Activated CD8-positive, alpha-beta T cell treated with anti-CD3 and anti-CD28 coated beads for 36 hours (primary cell): Measurements from ENCODE around the gene CSHL1. TPM values are rescaled to one million over a fixed set of nuclear protein-coding genes. Genes with fewer than 3 reads are reported as not detected.

Source experiments
- ATAC-seq: fragments of 200-7000 bp; cut with Tn5 transposase; one replicate; pipeline ENCODE4 v1.10.0; 2021; ENCODE audit warnings: mild to moderate bottlenecking, moderate library complexity
- CTCF ChIA-PET: fragments of 350-600 bp; sonication (Branson Sonifier 250); formaldehyde crosslinking; loops from one replicate; lab custom pipeline; 2021; ENCODE audit warnings: antibody characterized with exemption; lab: Charles Lee
- POLR2A ChIA-PET: fragments of 350-600 bp; sonication (Branson Sonifier 250); formaldehyde crosslinking; loops from one replicate; lab custom pipeline; 2021; ENCODE audit warnings: antibody characterized with exemption; lab: Charles Lee
- DNase-seq: peaks from one replicate; pipeline ENCODE4 v3.0.0-alpha.2; 2020
- H3K27ac Mint-ChIP-seq: one replicate; pipeline ENCODE4 v1.8.0; 2021; ENCODE audit warnings: mild to moderate bottlenecking, mixed read lengths
- H3K27me3 Mint-ChIP-seq: one replicate; pipeline ENCODE4 v1.8.0; 2021; ENCODE audit warnings: mixed read lengths
- H3K36me3 Mint-ChIP-seq: one replicate; pipeline ENCODE4 v1.8.0; 2021; ENCODE audit warnings: low read depth, mixed read lengths
- H3K4me1 Mint-ChIP-seq: one replicate; pipeline ENCODE4 v1.8.0; 2021; ENCODE audit warnings: low read depth, mixed read lengths
- H3K4me3 Mint-ChIP-seq: one replicate; pipeline ENCODE4 v1.8.0; 2021; ENCODE audit warnings: mild to moderate bottlenecking, moderate library complexity, mixed read lengths
- H3K9me3 Mint-ChIP-seq: one replicate; pipeline ENCODE4 v1.8.0; 2021; ENCODE audit warnings: mixed read lengths
- intact Hi-C: fragments of 100-400 bp; cut with micrococcal nuclease; formaldehyde crosslinking; loops from one replicate; pipeline ENCODE4 v1.10.0; 2022
- total RNA-seq, 2 experiments: library from RNA; stranded (reverse); gene quantifications; one replicate each; pipeline ENCODE4 v1.2.3, GENCODE V29; 2021
- TF ChIP-seq, protein P1 (sequence below): fragments of 200-600 bp; IDR thresholded peaks from one replicate; pipeline ENCODE4 v1.8.0; 2022; ENCODE audit warnings: antibody characterized with exemption, mild to moderate bottlenecking

Gene CSHL1
- total RNA-seq, 2 experiments from 2014 or later = not detected

DNA sequence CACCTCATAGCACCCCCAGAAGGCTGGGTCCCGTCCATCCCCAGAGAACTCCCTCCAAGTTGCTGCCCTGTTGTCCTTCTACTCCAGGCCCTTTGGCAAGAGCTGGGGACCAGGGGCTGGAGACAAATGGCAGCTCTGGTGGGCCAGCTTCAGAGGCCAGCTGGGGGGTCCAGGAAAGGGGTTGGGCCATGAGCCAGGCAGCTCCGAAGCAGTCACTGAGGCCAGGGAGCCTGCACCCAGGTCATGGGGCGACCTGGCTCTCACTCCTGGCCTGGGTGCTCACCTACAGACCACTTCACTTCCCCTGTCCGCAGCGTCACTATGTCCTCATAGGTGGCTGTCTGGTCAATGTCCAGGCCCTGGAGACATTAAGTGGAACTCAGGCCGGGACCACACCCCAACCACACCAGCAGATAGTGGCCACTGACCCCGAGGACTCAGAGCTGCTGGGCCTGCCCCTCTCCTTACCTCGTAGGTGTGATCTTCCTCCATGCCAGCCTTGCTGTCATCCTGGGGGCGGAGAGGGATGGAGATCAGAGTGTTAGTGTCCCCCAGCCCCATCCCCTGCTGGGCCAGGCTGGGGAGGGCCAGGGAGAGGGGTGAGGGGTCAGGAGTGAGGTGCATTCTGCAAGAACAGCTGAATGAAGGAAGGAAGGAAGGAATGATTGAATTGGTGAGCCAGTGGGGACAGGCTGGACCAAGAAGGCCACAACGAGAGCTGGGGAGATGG is 18.1 kb upstream of the CSHL1 start:
- Mint-ChIP-seq H3K9me3 (no peaks in the 10 kb centered on the region), H3K27me3 (no peaks in the 10 kb centered on the region), H3K36me3 (peaks cover 2% of the 10 kb centered on the region), H3K27ac (no peak overlapping the region), H3K4me3 (no peak overlapping the region), H3K4me1 (peaks cover 15% of the 10 kb centered on the region)
- ChIA-PET POLR2A (no interaction called here), CTCF (interaction anchor here (0.7 to 3.4 kb wide), 7 partner anchors 10 to 205 kb away, joined by 3 to 23 read pairs (median 4); partner anchors contain the start of gene GH1)
- TF ChIP-seq, protein P1, sequence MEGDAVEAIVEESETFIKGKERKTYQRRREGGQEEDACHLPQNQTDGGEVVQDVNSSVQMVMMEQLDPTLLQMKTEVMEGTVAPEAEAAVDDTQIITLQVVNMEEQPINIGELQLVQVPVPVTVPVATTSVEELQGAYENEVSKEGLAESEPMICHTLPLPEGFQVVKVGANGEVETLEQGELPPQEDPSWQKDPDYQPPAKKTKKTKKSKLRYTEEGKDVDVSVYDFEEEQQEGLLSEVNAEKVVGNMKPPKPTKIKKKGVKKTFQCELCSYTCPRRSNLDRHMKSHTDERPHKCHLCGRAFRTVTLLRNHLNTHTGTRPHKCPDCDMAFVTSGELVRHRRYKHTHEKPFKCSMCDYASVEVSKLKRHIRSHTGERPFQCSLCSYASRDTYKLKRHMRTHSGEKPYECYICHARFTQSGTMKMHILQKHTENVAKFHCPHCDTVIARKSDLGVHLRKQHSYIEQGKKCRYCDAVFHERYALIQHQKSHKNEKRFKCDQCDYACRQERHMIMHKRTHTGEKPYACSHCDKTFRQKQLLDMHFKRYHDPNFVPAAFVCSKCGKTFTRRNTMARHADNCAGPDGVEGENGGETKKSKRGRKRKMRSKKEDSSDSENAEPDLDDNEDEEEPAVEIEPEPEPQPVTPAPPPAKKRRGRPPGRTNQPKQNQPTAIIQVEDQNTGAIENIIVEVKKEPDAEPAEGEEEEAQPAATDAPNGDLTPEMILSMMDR = no peak
- DNase-seq (no peak), ATAC-seq (no peak)
- intact Hi-C loops = no loop called here

DNA sequence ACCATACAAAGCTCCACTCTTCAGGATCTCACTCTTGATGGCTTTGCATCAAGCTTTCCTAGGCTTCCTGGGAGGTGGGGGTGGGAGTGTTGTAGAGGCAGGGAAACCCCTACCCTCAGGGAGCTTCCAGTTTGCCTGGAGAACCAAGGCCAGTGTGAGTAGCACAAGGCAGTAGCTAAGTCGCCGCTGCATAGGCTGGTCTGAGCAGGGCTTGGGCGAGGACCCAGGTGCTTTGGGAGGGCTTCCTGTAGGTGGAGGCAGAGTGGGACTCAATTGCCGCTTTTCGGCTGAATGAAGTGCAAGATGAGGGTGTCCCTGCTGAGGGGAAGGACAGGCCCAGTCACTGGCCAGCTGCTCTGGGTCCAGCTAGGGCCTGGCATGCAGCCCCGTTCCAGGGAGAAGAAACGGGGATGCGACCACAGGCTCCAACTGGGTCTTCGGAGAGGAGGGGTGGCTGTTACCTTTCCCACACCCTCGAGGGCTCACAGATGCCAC is 17.2 kb upstream of the CSHL1 start:
- intact Hi-C loops = no loop called here
- POLR2A ChIA-PET = no interaction called here

DNA sequence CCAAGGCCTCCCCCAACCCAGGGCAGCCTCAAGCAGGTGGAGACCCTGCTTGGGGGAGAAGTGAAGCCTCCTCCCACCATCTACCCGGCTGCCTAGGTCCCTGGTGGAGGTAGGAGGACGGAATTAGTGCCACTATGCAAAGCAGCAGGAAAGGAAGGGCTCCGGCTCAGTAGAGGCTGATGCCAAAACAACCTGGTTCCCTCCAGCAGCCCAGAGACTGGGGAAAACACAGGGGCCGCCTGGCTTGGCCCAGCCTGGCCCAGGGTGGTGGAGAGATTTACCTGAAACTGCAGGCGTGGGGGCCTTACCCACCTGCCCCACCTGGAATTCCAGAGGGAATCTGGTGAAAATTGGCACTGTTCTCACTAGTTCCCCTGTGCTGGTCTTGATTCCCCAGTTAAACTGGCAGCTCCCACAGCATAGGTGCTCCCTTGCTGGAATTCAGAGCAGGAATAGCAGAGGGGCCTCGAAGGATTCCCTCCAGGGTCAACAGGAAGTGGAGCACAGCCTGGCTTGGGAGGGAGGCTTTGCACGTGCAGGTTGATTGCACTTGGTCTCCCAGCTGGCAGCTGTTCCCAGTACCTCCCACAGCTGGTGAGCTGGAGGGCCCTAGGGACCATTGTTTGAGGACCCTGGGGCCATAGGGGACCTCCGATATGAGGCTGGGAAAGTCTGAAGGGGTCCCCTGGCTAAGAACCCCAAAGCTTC is 16.6 kb upstream of the CSHL1 start:
- ChIA-PET CTCF (interaction anchor here (1.0 to 3.4 kb wide), 3 partner anchors 9 to 63 kb away, joined by 3 to 23 read pairs (median 17); partner anchors contain the start of gene GH1), POLR2A (no interaction called here)
- Mint-ChIP-seq H3K4me1 (peaks cover 11% of the 10 kb centered on the region), H3K36me3 (peaks cover 2% of the 10 kb centered on the region), H3K27ac (no peak overlapping the region), H3K4me3 (no peak overlapping the region), H3K9me3 (no peaks in the 10 kb centered on the region), H3K27me3 (no peaks in the 10 kb centered on the region)
- intact Hi-C loops = no loop called here
- ATAC-seq (no peak), DNase-seq (no peak)
- TF ChIP-seq, protein P1 = no peak

More for the DNA sequence above, 17.2 kb upstream of the CSHL1 start:
- no peaks in the 10 kb centered on the region for H3K9me3 Mint-ChIP-seq
- H3K4me3 Mint-ChIP-seq = no peak overlapping the region
- H3K27me3 Mint-ChIP-seq = no peaks in the 10 kb centered on the region
- ATAC-seq (no peak), DNase-seq (no peak)
- TF ChIP-seq, protein P1 = no peak
- no peak overlapping the region for H3K27ac Mint-ChIP-seq
- CTCF ChIA-PET = interaction anchor here (1.0 to 3.4 kb wide), 3 partner anchors 9 to 63 kb away, joined by 3 to 23 read pairs (median 17); partner anchors contain the start of gene GH1
- H3K4me1 Mint-ChIP-seq = peaks cover 15% of the 10 kb centered on the region
- peaks cover 2% of the 10 kb centered on the region for H3K36me3 Mint-ChIP-seq

DNA sequence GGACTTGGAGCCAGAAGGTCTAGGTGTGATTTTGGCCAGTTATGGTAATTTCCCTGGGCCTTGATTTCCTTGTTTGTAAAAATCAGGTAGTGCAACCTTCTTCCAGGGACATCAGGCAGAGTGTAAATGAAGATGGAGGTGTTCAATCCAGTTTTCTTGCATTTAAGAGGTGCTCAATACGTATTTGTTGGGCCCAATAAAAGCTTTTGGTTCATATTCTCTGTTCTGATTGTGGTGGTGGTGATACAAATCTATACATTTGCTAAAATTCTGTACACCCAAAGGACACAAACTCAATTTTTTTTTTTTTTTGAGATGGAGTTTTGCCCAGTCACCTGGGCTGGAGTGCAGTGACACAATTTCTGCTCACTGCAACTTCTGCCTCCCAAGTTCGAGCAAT is 15.1 kb upstream of the CSHL1 start:
- TF ChIP-seq, protein P1 = no peak
- Mint-ChIP-seq H3K36me3 (peaks cover 2% of the 10 kb centered on the region), H3K27ac (no peak overlapping the region), H3K4me3 (no peak overlapping the region), H3K9me3 (no peaks in the 10 kb centered on the region), H3K27me3 (no peaks in the 10 kb centered on the region), H3K4me1 (peaks cover 6% of the 10 kb centered on the region)
- DNase-seq (no peak), ATAC-seq (no peak)
- intact Hi-C loops = no loop called here
- ChIA-PET POLR2A (no interaction called here), CTCF (interaction anchor here (0.6 to 3.6 kb wide), 3 partner anchors 21 to 65 kb away, joined by 3 to 16 read pairs (median 3); no protein-coding TSS in a partner anchor)
